IMR-90 (cell line): ENCODE measurements around the gene EEF1AKMT1.

ENCODE experiments used
- BHLHE40 ChIP-seq: fragments of 150-350 bp; IDR thresholded peaks from 2 replicates; pipeline ENCODE4 v1.6.1; 2016; ENCODE audit warnings: mild to moderate bottlenecking, low read depth, low read length
- CEBPB ChIP-seq: IDR thresholded peaks from 2 replicates; pipeline ENCODE4 v1.6.1; 2012; ENCODE audit warnings: low read depth, low read length, improper control_type of control experiment
- CHD1 ChIP-seq: IDR thresholded peaks from 2 replicates; pipeline ENCODE4 v1.6.1; 2012; ENCODE audit warnings: low read depth, low read length, improper control_type of control experiment
- FOS ChIP-seq: fragments of 150-350 bp; IDR thresholded peaks from 2 replicates; pipeline ENCODE4 v1.6.1; 2016; ENCODE audit warnings: low read depth, low read length
- MXI1 ChIP-seq: IDR thresholded peaks from 2 replicates; pipeline ENCODE4 v1.6.1; 2012; ENCODE audit warnings: low read depth, mild to moderate bottlenecking, low read length, moderate library complexity, borderline replicate concordance
- NFE2L2 ChIP-seq: fragments of 150-350 bp; IDR thresholded peaks from 2 replicates; pipeline ENCODE4 v1.6.1; 2016; ENCODE audit warnings: low read depth, mild to moderate bottlenecking, low read length
- POLR2A ChIP-seq: IDR thresholded peaks from 2 replicates; pipeline ENCODE4 v1.6.1; 2012; ENCODE audit warnings: mild to moderate bottlenecking, low read depth, low read length
- RAD21 ChIP-seq: IDR thresholded peaks from 2 replicates; pipeline ENCODE4 v1.6.1; 2012; ENCODE audit warnings: low read length, improper control_type of control experiment
- RCOR1 ChIP-seq: IDR thresholded peaks from 2 replicates; pipeline ENCODE4 v1.6.1; 2012; ENCODE audit warnings: mild to moderate bottlenecking, low read length, improper control_type of control experiment; ENCODE audit not compliant: insufficient replicate concordance
- RFX5 ChIP-seq: IDR thresholded peaks from 2 replicates; pipeline ENCODE4 v1.8.0; 2012; ENCODE audit warnings: low read depth, mild to moderate bottlenecking, low read length, moderate library complexity
- SMC3 ChIP-seq: fragments of 150-350 bp; IDR thresholded peaks from 2 replicates; pipeline ENCODE4 v1.6.1; 2016; ENCODE audit warnings: low read depth, mild to moderate bottlenecking, antibody characterized with exemption, low read length, moderate library complexity
- USF2 ChIP-seq: fragments of 150-350 bp; IDR thresholded peaks from 2 replicates; pipeline ENCODE4 v1.6.1; 2017; ENCODE audit warnings: mild to moderate bottlenecking, antibody characterized with exemption, low read length, low read depth
- TF ChIP-seq, protein P1 (sequence below): conservative IDR thresholded peaks from 2 replicates; pipeline ENCODE4 v1.5.1; 2012; ENCODE audit warnings: mild to moderate bottlenecking, low read depth, low read length, improper control_type of control experiment
- TF ChIP-seq, protein P2 (sequence below): fragments of 150-350 bp; IDR thresholded peaks from 2 replicates; pipeline ENCODE4 v1.6.1; 2016; ENCODE audit warnings: low read depth, mild to moderate bottlenecking, low read length, moderate library complexity, borderline replicate concordance

GRCh38 chr13:20774746-20775145 lies 985 bp upstream of the EEF1AKMT1 start:
- TF ChIP-seq RAD21: no peak
- TF ChIP-seq, protein P1, sequence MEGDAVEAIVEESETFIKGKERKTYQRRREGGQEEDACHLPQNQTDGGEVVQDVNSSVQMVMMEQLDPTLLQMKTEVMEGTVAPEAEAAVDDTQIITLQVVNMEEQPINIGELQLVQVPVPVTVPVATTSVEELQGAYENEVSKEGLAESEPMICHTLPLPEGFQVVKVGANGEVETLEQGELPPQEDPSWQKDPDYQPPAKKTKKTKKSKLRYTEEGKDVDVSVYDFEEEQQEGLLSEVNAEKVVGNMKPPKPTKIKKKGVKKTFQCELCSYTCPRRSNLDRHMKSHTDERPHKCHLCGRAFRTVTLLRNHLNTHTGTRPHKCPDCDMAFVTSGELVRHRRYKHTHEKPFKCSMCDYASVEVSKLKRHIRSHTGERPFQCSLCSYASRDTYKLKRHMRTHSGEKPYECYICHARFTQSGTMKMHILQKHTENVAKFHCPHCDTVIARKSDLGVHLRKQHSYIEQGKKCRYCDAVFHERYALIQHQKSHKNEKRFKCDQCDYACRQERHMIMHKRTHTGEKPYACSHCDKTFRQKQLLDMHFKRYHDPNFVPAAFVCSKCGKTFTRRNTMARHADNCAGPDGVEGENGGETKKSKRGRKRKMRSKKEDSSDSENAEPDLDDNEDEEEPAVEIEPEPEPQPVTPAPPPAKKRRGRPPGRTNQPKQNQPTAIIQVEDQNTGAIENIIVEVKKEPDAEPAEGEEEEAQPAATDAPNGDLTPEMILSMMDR: no peak
- no peak for TF ChIP-seq POLR2A
- no peak for TF ChIP-seq FOS
- no peak for TF ChIP-seq NFE2L2
- TF ChIP-seq USF2: no peak
- TF ChIP-seq RFX5: no peak
- TF ChIP-seq CEBPB: no peak
- TF ChIP-seq, protein P2, sequence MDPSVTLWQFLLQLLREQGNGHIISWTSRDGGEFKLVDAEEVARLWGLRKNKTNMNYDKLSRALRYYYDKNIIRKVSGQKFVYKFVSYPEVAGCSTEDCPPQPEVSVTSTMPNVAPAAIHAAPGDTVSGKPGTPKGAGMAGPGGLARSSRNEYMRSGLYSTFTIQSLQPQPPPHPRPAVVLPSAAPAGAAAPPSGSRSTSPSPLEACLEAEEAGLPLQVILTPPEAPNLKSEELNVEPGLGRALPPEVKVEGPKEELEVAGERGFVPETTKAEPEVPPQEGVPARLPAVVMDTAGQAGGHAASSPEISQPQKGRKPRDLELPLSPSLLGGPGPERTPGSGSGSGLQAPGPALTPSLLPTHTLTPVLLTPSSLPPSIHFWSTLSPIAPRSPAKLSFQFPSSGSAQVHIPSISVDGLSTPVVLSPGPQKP: no peak
- TF ChIP-seq SMC3: no peak
- no peak for TF ChIP-seq RCOR1
- TF ChIP-seq BHLHE40: no peak
- TF ChIP-seq CHD1: no peak
- no peak for TF ChIP-seq MXI1
